AG08396 (cell line): Measurements from ENCODE around the gene DDX56.
"Not testable (repeated sequence)": the region's sequence is repeated elsewhere in the genome, so short reads cannot be mapped to it uniquely, and the experiment has no call there.

ENCODE experiments used
- DNase-seq: peaks from one replicate; pipeline ENCODE4 v3.0.0; 2012; ENCODE audit warnings: low spot score, mixed read lengths

The DDX56 gene

GRCh38 chr7:44562622-44562962 lies 11.1 kb downstream of the DDX56 start:
- not testable (repeated sequence) for DNase-seq

DNA sequence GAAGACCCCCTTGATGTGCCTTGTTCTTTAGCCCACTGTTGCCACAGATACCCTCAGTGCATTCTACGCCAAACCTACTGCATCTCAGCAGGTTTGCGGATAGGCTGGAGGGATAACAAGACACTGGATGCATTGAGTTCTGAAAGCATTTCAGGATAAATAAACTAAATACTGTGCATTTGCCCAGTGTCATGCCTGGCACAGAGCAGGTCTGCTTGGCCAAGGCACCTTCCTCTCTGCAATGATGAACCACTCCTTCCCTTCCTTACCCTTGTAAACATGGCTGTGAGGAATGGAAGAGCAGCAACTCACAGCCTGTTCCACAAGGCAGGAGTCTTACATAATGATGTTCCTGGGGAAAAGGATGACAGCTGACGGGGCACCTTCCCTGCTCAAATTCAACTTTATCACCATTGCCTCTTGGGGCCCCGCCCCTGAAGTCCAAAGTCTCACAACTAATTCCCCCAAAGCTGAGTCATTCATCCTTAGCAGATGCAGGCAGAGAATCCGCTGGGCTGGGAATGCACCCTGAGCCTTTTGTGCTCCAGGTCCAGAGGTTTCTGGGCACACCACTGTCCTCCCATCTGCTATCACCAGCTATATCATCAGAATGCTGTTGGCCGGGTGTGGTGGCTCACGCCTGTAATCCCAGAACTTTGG lies 11.6 kb downstream of the DDX56 start:
- no peak for DNase-seq

DNA sequence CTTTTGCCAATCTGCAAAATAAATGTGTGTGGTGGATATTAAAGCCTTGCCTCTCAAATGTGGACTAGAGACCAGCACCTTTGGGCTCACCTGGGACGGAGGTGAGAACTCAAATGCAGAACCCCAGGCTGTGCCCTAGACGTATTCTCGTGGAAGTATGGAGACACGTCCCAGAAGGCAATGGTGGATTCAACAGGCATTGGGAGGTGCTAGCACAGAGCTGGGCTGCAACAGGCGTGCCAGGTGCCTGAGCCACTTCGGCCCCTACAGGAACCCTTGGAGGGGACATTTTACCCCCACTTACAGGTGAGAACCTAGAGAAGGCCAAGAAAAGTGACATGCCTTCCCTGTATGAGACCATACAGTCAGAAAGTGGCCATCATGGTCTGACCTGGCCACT lies 12.2 kb downstream of the DDX56 start:
- no peak for DNase-seq

DNA sequence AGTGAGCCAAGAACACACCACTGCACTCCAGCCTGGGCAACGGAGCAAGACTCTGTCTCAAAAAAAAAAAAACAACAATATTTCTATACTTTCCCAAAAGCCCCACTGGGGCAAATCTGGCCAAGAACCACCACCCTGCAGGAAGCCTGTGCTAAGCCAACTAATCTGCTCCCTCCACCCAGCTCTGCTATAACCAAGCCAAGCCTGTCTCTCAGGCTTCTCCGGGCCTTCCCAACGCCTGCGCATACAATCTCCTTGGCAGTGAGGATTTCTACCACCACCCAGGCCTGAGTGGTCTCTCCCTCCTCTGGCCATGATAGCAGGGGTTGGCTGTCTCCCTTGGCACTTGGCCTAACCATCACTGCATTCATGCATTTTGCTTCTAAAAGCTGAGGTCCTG lies 14.2 kb downstream of the DDX56 start:
- no peak for DNase-seq

GRCh38 chr7:44557485-44557884 lies 16.2 kb downstream of the DDX56 start:
- no peak for DNase-seq

DNA sequence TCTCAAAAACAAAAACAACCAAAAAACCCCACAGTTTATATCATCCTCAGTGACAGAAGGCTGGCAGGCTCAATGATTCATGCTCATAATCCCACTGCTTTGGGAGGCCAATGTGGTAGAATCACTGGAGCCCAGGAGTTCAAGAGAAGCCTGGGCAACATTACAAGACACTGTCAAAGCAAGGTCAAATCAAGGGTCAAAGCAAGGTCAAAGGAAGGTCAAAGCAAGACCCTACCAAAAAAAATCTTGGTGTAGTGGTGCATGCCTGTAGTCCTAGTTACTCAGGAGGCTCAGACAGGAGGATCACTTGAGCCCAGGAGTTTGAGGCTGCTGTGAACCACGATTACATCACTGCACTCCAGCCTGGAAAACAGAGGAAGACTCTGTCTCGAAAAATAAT lies 18.4 kb downstream of the DDX56 start:
- no peak for DNase-seq

DNA sequence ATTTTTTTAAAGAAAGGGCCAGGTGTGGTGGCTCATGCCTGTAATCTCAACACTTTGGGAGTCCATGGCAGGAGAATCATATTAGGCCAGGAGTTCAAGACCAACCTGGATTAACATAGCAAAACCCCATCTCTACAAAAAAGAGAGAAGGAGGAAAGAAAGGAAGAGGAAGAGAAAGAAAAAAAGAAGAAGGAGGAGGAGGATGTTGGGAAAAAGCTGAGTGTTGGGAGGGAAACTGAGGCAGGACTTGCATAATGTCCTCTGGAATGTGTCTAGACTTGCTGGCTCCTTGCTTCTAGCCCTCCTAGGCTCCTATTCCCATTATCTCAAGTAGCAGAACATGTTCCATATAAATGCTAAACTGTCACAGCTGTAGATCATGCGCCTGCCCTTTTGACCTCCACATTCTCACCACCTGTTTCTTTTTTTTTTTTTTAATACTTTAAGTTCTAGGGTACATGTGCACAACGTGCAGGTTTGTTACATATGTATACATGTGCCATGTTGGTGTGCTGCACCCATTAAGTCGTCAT lies 21.2 kb downstream of the DDX56 start:
- DNase-seq: not testable (repeated sequence)

GRCh38 chr7:44549457-44549856 lies 24.3 kb downstream of the DDX56 start:
- no peak for DNase-seq

GRCh38 chr7:44548893-44549292 lies 24.8 kb downstream of the DDX56 start:
- no peak for DNase-seq

GRCh38 chr7:44547536-44548231 lies 26.0 kb downstream of the DDX56 start:
- DNase-seq: no peak

GRCh38 chr7:44541876-44542610 lies 31.7 kb downstream of the DDX56 start:
- no peak for DNase-seq

- DNase-seq: no peak
Observed at GRCh38 chr7:44541028-44541869, 32.5 kb downstream of the DDX56 start, which contains the start of gene NPC1L1. Gene NPC1L1 (minus strand): TSS chr7:44541330. CDS start chr7:44541259, 71 bp downstream.

- DNase-seq: no peak
Observed at GRCh38 chr7:44540592-44541027, 33.1 kb downstream of the DDX56 start.

DNA sequence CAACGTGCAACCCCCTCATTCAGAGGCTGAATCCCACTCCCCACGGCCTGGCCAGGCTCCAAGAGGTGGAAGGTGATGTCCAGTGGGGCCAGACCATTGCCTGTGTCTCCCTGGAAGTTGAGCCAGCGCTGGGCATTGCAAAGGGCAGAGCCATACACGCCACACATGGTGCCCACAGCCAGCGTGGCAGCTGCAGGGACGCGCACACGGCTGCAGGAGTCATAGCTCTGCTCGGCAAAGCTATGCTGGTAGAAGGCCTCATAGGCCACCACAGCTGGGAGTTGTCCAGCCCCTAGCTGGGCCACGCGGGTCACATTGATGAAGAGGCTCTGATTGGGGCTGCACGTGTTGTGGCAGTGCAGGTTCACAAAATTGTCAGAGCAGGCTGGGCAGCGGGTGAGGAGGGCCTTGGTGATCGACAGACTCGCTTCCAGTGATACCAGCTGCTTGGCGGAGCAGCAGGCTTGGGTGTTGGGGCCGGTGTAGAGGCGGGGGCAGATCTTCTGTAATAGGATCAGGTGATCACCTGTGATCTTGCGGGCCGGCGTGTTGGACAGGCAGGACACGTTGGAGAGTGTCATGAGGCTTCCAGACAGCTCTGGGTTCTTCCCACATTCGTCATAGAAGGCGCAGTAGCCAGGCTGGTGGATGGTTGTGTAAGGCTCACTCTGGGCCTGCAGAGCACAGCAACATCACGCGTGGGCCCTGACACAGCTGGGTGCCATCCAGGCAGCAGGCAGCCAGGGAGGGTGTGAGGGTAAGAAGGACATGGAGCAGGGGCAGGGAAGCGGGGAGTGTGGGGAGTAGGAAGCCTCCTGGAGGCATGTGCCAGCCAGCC lies 33.8 kb downstream of the DDX56 start:
- no peak for DNase-seq

GRCh38 chr7:44538798-44539668 lies 34.7 kb downstream of the DDX56 start:
- no peak for DNase-seq

DNA sequence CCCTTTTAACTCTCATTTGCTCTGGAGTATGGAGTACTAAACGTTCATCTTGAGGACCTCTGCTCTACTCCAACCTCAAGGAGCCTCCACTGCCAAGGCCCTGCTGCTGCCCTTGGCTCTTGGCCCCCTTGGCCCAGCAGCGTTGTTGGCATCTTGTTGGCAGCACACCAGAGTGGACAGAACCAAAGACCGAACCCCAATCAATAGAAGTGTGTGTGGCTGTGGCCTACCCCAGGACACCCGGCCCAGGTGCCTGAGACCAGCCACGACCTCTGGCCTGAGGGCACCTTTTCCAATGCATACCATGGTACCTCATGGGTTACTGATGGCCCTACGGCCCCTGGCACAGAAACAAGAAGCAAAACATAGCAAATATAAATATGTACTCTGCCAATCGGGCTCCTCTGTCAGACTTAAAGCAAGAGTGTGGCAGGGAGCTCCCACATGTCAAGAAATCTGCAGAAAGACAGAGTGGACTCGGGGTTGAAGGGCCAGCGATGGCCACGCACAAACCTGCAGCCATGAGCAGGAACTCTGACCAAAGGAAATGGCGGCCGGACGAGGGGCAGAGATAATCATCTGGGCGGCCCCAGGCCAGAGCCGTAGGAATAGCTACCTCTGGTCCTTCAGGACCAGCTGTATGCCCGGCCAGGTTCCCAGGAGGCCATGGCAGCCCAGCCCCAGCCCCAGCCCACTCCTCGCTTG lies 35.5 kb downstream of the DDX56 start:
- DNase-seq: no peak

- no peak for DNase-seq
Observed at GRCh38 chr7:44537442-44537841, 36.3 kb downstream of the DDX56 start.

DNA sequence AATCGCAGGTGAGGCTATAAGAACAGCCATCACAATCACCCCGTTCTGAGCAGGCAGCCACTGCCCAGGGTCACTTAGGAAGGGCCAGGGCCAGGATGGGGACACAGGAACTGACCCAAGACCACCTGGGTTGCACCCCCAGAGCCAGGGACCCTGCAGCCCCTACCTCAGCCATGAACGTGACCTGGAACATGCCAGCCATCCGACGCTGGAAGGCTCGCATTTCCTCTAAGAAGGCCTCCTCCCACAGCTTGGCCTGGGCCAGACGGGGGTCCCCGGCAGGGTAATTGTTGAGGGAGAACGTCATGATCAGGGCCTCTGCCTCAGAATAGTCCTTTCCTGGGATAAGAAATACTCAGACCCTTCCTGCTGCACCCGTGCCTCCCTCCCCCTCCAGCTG lies 37.6 kb downstream of the DDX56 start:
- DNase-seq: no peak

GRCh38 chr7:44535348-44536064 lies 38.2 kb downstream of the DDX56 start:
- DNase-seq: no peak
